Myocyte (in vitro differentiated cells): Measurements from ENCODE around the gene KRT84. TPM values are rescaled to one million over a fixed set of nuclear protein-coding genes. Genes with fewer than 3 reads are reported as not detected.

Experiments
- DNase-seq: peaks from one replicate; pipeline ENCODE4 v3.0.0-alpha.2; 2012; ENCODE audit warnings: low read depth
- total RNA-seq: library from RNA; depleted of rRNA; stranded (reverse); fragments of >200 nt; gene quantifications from 2 replicates; pipeline ENCODE4 v1.2.3, GENCODE V29; 2014

Gene KRT84
- total RNA-seq, 1 donor from 2014 or later, result not detected

DNA sequence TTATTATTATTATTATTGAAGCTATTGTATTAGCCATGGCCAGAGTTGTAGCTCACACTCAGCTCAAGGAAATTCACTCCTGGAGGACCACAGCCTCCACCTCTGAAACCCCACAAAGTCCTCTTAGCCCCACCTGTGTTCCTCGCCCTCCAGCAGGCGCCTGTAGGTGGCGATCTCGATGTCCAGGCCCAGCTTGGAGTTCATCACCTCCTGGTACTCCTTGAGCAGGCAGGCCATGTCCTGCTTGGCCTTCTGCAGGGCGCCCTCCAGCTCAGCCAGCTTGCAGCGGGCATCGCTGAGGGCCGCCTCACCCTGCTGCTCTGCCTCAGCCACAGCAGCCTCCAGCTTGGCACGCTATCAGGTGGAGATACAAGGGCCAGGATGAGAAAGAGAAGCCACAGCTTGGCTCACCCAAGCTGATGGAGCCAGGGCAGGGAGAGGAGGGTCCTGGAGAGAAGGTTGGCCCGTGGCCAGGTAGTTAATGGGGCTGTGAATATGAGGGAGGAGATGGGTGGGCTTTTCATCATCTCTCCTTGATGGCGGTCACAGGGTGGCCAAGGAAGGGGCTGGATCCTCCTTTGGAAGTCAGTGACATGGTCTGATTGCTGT lies 23.2 kb downstream of the KRT84 start:
- no peak for DNase-seq

- no peak for DNase-seq
Observed at GRCh38 chr12:52361553-52361952, 23.9 kb downstream of the KRT84 start.

DNA sequence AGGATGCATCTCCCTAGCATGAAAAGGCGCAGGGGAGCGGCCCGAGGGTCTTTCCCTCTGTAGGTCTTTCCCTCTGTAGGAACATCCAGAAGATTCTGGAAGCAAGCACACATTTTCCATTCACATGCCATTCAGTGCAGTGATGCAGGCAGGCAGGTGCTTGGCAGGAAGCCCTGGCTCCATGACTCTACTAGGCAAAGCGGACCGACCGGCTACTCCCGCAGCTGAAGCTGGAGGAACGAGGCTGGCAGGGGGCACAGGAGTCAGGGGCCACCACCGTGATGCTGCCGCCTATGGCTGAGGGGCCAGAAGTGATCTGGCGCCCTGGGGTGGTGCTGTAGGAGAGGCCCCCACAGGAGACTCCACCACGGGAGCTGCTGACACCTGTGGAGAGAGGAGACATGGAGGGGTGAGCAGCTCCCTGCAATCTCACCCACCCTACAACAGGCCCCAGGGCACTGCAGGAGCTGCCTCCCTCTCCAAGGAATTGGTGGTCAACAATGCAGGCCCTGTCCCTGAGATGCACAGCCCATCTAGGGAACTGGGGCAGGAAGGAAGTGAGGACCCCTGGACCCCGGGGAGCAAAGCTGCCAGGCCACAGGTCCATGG lies 24.7 kb downstream of the KRT84 start:
- DNase-seq, result no peak

DNA sequence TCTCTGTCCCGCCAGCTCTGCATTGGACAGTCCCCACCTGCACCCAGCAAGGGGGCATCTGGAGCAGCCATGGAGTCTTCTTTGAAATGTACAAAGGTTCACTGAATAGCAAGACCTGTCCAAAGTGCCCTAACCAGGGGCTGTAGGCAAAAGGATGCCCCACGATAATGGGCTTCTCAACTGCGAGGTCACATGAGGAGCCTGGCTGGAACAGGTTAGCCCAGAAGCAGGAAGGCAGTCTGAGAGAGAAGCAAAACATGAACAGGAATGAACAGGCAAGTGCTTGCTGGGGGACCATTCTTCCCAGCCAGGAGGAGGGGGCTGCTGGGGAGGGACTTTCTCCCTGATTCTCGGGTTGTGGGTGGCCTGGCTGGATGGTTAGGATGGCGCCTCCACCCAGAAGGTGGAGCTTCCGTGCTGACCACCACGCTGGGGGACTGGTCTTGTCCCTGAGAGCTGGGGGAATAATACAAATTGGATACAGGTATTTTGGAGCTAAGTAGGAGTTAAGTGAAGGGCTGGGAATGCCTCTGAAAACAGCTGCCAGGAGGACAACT lies 25.3 kb downstream of the KRT84 start:
- DNase-seq, result no peak

- no peak for DNase-seq
Observed at GRCh38 chr12:52359621-52360061, 25.8 kb downstream of the KRT84 start.

DNA sequence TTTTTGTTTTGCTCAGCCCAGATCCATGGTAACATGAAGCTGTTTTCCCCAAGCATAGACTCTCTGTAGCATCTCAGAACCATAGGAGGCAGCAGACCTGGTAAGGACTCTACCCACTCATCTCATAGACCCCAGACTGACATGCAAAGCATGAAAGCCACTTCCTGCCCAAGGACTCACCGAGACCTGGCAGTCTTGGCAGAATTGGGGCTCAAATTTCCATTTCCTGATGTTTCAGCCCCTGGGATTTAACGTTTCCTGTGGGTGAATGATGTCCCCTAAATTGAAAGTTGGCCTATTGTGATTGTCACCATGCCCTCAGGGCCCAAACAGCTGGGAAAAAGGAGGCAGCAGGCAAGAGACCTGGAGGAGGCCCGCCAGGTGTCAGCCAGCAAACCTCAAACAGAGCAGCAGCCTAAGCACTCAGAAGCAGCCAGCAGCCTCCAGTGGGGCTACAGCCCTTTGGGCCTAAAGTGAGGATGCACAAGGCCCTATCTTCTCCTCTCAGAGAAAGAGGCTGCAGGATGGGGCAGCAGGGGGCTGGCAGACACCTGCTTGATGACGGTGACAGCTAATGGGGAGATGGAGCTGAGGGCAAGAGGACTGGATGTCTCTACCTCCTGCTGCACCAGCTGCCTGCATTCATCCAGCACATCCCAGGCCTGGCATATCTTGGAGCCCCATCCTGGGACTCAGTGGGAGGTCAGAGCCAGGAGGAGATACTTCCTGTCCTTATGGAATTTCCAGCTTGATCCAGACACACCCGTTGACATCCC lies 26.7 kb downstream of the KRT84 start:
- DNase-seq, result no peak

DNA sequence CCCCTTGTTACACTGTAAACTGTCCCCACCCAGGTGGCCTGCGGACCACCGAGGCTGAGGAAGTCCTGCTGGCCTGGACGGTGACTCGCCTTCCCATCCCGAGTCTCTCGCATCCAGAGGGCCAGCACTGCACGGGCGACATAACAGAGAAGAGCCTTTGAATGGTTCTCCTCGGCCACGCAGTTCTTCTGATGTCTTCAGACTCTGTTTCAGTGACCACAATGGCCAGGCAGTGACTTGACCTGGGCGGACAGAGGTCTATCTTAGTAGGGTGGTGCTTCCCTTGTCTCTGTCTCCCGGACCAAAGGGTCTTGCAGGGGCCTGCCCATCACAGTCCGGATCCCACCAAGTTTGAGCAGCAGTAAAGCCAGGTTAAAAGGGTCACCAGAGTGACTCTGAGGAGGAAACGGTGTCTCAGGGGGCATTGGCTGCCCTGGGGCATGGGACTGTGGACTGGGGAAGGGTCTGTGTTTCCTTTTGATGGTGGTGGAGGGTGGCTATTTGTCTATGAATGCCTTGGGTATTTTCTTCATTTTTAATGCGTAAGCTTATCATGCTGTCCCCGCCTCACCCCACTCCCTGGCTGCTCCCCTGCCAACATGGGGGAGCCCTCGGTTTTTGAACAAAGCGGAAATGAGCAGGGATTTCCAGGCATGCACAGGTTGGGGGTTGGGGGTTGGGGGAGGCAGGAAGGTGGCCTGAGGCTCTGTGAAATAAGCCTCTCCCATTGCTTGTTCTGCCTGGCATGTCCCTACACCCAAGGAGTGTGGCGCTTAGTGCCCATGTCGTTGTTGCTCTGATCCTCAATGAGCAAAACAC lies 28.5 kb downstream of the KRT84 start:
- DNase-seq, result no peak

- no peak for DNase-seq
Observed at GRCh38 chr12:52356031-52356761, 29.3 kb downstream of the KRT84 start.

DNA sequence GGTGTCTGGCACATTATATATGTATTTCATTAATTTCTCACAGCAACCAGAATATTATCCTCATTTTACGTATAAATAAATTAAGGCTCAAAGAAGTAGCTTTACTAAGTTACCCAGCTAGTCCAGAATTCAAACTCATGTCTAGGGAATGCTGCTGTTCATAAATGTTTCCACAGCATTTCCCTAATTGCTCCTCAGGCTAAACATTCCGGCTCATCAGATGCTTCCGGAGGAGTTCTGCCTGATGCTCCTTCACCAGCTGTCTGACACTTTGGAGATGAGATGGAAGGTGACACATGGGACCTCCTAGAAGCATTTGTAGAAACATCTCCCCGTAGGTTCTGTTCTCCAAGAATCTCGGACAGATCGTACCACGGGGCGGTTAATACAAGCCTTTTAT lies 30.3 kb downstream of the KRT84 start:
- DNase-seq, result no peak

DNA sequence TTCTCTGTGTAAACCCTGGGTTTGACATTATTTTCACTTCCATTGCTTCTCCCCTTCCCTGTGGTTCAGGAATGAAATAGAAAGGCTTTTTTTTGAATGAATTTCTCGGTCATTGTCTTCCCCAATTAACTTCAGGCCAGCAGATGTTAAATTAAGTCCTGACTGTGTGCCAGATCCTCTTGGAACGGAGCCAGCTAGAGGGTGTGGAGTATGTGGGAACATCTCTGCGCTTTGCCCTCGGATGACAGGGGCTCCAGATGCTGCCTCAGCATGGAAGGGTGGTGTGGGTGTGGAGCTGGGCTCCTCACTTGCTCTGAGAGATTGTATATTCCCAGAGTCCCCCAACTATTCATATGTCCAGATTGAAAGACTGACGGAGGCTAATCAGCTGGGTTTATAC lies 31.3 kb downstream of the KRT84 start:
- DNase-seq, result no peak

DNA sequence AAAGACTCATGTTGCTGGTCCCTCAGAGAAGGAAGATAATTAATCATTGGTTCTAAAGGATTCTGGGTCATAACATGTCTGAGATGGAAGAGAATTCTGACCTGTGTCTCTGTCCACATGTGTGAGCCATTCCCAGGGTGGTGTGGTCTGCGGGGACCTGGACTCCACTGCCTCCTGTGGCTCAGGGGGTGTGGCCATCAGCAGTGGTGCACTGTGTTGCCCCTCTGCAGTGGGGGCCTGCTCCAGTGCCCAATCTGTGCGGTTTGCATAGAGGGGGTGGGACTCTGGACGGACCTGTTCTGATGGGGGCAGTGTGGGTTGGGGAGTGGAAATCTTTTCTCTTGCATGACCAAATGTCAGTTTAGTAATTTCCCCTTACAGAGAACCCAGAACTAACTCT lies 31.7 kb downstream of the KRT84 start:
- DNase-seq, result no peak

DNA sequence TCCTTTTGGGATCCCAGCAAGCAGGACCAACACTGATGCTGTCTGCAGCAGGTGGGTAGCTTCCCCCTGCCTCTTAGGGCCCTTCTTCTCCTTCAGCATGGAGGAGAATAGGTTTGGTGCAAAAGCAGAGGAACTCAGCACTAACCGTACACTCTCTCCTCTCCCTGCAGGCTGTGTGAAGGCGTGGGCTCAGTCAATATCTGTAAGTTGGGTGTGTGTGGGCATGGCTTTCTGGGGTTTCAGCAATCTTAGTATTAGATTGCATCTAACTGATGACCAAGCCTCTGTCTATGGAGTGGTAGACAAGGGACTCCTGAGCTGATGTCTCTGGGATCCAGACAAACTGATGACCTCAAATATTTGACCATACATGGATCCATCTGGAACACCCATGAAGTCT lies 32.5 kb downstream of the KRT84 start:
- no peak for DNase-seq

- peak; percentile 27 for DNase-seq
Observed at GRCh38 chr12:52351196-52352059, 34.0 kb downstream of the KRT84 start.

GRCh38 chr12:52350786-52351185 lies 34.7 kb downstream of the KRT84 start:
- no peak for DNase-seq

DNA sequence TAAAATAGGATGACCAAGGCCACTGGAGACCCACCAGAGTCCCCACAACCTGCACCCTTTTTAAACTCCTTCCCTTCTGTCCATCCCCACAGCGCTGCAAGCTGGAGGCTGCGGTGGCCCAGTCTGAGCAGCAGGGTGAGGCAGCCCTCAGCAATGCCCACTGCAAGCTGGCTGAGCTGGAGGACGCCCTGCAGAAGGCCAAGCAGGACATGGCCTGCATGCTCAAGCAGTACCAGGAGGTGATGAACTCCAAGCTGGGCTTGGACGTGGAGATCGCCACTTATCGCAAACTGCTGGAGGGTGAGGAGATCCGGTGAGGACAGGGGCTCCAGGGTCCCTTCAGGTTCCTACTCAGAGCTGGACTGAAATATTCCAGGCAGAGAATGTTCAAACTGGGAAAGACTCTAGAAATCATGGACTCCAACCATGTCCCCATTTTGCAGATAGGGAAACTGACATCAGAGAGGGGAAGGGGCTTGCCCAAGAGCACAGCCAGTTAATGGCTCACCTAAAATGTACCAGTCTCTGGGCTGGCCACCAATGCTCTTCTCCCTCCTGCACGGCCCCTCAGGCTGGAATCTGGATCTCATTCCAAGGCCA lies 35.3 kb downstream of the KRT84 start:
- no peak for DNase-seq

- no peak for DNase-seq
Observed at GRCh38 chr12:52349196-52349595, 36.3 kb downstream of the KRT84 start.

GRCh38 chr12:52347551-52348510 lies 37.6 kb downstream of the KRT84 start:
- peak; percentile 87 for DNase-seq

DNA sequence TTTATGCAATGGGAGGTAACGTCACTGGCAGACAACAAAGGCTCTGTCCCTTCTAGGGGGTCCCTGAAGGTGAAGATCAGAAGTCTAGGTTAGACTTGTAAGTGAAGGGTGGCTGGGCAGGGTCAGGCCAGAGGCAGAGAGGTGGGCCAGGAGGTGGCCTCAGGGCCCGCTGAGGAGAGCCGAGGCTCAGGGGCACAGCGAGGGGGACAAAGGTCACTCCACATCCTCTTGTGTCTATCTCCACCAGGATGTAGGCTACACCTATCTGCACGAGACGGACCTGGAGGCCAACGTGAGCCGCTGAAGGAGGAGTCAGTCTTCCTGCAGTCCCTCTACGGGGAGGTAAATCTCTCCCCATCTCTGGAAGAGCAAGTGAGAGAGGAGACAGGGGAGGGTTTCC lies 38.4 kb downstream of the KRT84 start:
- DNase-seq, result no peak
